Activated T-helper 1 cell treated with Interleukin-2 at 50 U/mL for 16 hours (primary cell): Measurements from ENCODE around the gene CEP104.
A peak's percentile ranks its signal among the peaks of the same experiment; 100 is the strongest.

Experiments
- DNase-seq: peaks from one replicate; pipeline ENCODE4 v3.0.0-alpha.2; 2020; ENCODE audit warnings: low read depth

CEP104 gene

GRCh38 chr1:3856923-3857790 is at the start of gene CEP104, which contains the start of gene DFFB:
Gene CEP104 (minus strand): TSS chr1:3857211. CDS start chr1:3852407, 4,804 bp downstream.
Gene DFFB (plus strand): TSS chr1:3857476. CDS start chr1:3857604, 128 bp downstream.
- DNase-seq, result peak; percentile 97

DNA sequence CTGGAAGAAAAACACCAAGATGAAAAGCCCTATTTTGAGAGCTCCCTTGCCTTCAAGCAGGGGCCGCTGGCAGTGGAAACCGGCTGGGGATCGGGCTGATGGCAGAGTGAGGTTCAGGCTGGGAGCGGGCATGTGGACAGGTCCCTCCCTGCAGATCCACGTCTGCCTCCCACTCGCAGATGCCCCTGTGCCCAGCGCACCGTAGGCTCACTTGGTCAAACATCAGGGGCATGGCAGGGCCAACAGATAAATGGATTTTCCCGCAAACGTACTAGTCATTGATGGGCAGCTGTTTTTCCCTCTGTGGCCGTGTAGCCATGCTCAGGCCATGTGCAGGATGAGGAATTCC is 49.6 kb upstream of the CEP104 start:
- DNase-seq, result no peak

GRCh38 chr1:3905953-3906671 is 49.1 kb upstream of the CEP104 start:
- DNase-seq, result no peak

DNA sequence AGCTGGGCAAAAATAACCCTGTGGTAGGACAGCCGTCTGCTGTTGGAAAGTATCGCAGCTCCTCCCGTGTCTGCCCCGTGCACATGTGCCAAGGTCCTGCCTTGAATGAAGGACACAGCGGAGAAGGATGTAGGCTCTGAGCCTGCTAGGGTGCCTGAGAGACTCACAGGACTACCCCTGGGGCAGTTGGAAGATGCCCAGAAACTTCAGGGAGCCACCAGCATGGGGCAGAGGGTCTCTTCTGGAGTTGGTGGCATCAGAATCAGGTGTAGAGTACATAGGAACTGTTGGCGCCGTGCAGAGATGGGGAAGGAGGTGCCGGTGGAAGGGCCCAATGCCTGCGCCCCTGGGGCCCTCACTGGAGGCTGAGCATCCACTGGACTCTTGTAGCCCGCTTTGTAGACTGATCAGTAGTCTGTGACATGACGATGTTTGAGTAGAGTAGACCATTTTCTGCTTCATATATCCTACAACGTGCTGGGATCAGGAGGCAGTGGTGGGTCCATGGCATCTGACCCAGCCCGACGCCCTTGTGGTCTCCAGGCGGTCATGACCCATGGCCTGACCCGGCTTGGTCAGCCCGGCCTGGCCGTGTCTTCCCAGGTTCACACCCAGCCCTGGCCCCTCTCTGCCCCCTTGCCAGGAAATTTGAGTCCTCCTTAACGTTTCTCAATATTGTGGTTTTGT is 48.4 kb upstream of the CEP104 start:
- no peak for DNase-seq

DNA sequence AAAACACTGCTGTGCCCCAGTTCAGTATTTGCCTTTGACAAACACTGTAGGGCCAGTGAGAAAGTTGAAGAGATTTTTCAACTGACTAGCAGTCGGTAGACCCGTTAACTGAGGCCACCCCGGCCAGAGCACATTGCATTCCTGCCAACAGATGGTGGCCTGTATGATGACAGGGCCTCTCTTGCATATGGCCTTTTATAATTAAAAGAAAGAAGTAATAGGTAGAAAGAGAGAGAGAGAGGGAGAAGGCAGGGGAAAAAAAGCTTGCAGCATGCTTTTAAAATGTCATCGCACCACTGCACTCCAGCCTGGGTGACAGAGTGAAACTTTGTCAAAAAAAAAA is 47.8 kb upstream of the CEP104 start:
- no peak for DNase-seq

GRCh38 chr1:3904006-3904842 is 47.2 kb upstream of the CEP104 start:
- DNase-seq, result no peak

DNA sequence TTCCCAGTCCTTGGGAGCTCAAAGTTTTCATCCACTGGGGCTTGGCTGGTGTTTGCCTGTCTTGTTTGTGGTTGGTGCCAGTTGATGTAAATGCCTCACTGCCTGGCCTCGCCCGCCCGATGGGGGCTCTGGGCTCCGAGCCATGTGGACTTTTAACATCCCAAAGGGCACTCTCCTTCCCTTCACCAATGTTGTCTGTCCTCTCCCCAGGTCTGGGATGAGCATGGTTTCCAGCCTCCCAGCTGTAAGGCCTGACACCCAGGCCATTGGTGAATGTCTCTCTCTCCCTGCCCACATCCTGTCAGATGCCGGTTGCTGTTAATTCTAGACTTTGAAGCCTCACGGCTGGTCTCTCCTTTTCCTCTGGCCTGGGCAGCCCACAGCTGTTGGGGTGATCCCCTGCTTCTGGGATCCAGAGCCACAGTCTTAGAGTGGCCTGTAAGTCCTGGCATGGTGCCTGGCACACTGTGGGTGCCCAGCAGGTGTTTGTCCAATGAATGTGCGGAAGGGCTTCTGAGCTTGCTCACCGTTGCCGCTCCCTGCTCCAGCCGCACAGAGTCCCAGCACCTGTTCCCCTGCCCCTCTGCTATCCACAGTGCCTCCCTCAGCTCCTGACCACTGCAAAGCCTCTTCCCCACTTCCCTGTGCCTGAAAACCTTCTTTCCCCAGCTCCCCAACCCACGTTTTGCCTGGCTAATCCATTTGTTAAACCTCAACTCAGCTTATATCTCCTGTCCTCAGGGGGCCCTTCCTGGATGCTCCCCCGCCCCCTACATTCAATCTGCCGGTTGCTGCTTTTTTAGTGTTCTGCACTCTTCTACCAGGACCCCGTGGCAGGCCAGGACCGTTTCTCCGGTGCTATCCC is 46.4 kb upstream of the CEP104 start:
- DNase-seq, result no peak

DNA sequence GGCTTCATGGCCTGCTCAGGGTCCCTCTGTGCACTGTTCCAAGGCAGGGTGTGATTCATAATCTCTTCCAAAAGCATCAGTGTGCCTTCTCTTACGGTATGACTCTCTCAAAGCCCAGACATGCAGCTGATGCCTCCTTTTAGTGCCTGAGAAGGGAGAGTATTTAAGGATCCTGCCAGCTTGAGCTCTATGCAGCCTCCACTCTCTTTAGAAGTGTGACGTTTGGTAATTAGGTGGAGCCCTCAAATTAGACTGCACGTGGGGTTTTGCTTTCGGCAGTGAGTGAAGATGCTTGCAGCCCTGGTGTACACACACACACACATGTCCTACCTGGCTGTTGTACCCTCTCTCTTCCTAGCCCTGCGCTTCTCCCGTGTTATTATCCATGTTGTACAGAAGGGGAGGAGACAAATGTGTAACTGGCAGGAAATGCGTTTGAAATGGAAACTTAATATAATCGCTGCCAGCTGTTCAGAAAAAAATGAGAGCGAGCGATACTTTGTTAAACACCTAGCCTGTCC is 45.6 kb upstream of the CEP104 start:
- DNase-seq, result no peak

GRCh38 chr1:3902111-3902511 is 45.1 kb upstream of the CEP104 start:
- DNase-seq, result no peak

- peak; percentile 59 for DNase-seq
Measured at GRCh38 chr1:3900969-3901529, 44.0 kb upstream of the CEP104 start.

DNA sequence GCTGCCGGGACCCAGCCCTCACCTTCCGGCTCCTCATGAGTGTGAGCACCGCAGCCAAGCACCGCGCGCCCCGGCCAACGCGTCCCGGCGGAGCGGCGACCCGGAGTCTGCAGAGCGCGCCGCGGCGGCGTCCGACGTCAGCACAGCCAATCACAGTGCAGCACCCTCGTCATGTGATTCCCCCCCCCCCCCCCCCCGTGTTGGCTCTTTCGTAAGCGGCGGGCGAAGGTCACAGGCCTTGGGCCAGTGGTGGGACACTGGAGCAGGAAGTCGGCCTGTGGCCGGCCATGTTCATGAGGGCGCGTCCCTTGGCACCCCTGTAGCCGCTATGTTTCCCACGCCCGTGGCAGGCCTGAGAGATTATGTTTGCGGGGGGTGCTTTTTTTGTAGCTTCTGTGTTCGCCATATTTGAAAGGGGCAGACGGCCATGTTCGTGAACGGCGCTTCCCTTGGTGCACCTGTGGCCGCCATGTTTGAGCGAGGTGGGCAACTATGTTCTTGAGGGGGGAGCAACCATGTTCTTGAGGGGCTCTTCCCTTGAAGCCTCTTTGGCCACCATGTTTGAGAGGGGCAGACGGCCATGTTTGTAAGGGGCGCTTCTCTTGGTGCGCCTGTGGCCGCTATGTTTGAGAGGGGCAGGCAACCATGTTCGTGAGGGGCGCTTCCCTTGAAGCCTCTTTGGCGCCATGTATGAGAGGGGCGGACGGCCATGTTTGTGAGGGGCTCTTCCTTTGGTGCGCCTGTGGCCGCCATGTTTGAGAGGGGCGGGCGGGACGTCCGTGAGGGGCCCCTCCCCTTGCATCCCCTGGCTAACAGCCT is 43.3 kb upstream of the CEP104 start, which contains the start of gene C1orf174:
C1orf174 (minus strand) TSS at position 123 of the 819 bp plus-strand sequence; CDS start at position 37, 86 bp downstream.
- DNase-seq, result peak; percentile 87

DNA sequence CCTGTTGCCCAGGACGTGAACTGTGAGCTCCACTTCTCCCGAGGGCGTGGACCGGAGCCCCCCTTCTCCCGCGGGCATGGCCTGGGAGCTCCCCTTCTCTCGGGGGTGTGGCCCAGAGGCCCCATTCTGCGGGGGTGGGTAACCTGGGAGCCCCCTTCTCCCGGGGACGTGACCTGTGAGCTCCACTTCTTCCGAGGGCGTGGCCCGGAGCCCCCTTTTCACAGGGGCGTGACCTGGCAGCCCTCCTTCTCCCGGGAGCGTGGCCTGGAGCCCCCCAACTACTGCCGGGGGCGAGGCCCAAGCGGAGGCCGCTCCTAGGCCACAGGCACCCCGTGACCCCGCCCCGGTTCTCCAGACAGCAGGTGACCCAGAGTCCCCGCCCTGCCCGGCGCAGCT is 42.7 kb upstream of the CEP104 start:
- peak; percentile 20 for DNase-seq

- no peak for DNase-seq
Measured at GRCh38 chr1:3898994-3899753, 42.2 kb upstream of the CEP104 start.

- no peak for DNase-seq
Measured at GRCh38 chr1:3898475-3898735, 41.4 kb upstream of the CEP104 start.

DNA sequence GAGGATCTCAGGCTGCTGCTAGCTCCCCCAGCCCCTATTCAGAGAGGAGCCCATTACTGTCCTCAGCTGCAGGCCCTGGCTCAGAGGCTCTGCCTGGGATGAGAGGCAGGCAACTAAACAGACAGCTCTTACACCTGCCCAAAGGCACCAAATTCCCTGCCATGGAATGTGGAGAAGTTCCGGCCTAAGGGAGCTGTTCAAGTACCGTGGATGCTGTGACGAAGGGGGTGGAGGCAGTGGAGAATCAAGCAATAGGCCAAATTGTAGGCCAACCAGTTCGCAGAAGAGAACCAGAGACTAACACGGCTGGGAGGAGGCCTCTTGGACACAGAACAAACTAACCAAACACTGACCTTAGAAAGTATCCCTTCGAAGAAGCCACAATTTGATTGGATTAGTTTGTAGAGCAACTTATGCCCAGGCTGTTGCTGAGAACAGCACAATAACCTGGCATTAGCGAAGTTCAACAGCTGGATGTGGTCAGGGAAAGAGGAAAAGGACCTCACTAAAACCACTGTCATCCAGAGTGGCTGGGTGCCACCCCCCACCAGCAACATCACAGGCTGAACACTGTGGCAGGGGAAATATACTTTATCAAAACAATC is 39.5 kb upstream of the CEP104 start:
- no peak for DNase-seq

DNA sequence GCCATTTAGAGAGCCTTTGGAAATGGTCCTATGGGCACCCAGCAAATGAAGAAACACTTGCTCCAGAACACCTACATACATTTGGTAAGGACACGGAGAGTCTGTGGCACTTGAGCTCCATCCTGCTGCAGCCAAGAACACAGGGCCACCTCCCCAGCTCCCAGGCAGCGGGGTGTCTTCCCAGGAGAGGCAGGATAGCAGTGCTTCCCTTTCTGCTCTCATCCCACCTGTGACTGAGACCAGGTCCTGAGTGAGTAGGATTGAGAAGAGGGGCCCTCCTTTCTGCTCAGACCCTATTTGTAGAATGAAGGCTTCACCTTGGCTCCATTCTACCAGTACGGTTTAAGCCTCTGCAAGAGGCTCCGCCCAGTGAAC is 38.9 kb upstream of the CEP104 start:
- no peak for DNase-seq

DNA sequence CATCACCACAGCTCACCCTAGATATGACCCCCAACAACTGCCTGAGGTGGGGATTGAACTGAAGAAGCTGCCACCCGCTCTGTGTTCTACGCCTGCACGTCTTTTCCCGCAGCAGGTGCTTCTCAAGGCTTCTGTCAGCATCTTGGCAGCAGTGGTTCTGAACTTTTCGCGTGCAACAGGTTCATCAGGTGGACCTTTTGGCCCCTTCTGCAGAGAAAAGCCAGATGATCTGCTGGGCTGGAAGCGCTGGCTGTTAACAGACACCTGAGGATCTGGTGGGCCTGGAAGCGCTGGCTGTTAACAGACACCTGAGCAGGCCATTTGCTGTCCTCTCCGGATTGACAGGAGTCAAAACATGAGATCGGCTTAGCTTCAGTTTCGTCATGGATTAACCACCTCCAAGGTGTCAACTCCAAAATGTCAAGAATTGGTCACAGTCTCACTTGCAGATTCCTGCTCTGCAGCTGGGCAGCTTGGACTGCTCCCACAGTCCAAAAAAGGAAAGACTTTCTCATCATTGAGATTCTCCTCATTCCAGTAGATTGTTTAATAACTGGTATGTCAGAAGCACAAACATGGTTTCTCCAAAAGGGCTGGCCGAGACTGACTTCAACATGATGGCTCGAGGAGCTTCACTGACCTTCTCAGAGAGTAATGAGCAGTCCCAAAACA is 38.4 kb upstream of the CEP104 start:
- DNase-seq, result no peak
